Breast epithelium (tissue), 3 donors: Measurements from ENCODE around the gene NME3.

Experiments
- POLR2AphosphoS5 ChIP-seq, 3 donors: sonication (generic); formaldehyde crosslinking; IDR thresholded peaks; one replicate each; pipeline ENCODE4 v1.6.1; 2017; ENCODE audit warnings: antibody characterized with exemption in 3 of 3
- TF ChIP-seq, protein P1 (sequence below), 3 donors: fragments of 450-650 bp; IDR thresholded peaks; one replicate each; pipeline ENCODE4 v1.5.1; 2016 to 2017; ENCODE audit warnings: antibody characterized with exemption in 3 of 3, mild to moderate bottlenecking in 3 of 3, moderate library complexity in 3 of 3

DNA sequence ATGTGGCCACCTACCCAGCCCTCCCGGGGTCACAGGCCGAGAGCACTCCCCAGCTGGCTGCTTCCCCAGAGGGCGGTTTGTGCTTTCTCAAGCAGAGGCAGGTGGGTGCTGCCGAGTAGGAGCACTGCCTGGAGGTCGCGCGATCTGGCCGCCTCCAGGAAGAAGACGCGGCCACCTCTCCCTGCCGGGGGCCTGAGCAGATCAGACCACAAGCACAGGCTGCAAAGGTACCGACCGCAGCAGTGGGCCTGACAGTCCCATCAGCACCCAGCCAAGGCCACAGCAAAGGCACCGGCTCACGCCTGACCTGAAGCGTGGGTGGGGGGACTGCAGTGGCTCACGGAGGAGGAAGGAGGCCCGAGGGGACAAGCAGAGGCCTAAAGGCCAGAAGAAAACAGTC, 37.3 kb upstream of the NME3 start:
- TF ChIP-seq, protein P1, sequence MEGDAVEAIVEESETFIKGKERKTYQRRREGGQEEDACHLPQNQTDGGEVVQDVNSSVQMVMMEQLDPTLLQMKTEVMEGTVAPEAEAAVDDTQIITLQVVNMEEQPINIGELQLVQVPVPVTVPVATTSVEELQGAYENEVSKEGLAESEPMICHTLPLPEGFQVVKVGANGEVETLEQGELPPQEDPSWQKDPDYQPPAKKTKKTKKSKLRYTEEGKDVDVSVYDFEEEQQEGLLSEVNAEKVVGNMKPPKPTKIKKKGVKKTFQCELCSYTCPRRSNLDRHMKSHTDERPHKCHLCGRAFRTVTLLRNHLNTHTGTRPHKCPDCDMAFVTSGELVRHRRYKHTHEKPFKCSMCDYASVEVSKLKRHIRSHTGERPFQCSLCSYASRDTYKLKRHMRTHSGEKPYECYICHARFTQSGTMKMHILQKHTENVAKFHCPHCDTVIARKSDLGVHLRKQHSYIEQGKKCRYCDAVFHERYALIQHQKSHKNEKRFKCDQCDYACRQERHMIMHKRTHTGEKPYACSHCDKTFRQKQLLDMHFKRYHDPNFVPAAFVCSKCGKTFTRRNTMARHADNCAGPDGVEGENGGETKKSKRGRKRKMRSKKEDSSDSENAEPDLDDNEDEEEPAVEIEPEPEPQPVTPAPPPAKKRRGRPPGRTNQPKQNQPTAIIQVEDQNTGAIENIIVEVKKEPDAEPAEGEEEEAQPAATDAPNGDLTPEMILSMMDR (IDR thresholded peaks at IDR 0.05): no peak
- TF ChIP-seq POLR2AphosphoS5 (IDR thresholded peaks at IDR 0.05): no peak
